Common myeloid progenitor, CD34-positive (primary cell): Measurements from ENCODE around the gene BRINP2.
A peak's percentile ranks its signal among the peaks of the same experiment; 100 is the strongest.

ENCODE experiments used
- CTCF ChIA-PET: fragments of 350-600 bp; sonication (Branson Sonifier 250); formaldehyde crosslinking; loops from one replicate; lab custom pipeline; 2021; ENCODE audit warnings: antibody characterized with exemption; lab: Charles Lee
- POLR2A ChIA-PET: fragments of 350-600 bp; sonication (Branson Sonifier 250); formaldehyde crosslinking; loops from one replicate; lab custom pipeline; 2021; ENCODE audit warnings: antibody characterized with exemption; lab: Charles Lee
- DNase-seq, 3 donors: peaks; one replicate each; pipeline versions ENCODE4 v3.0.0 to v3.0.0-alpha.2; 2013
- H3K27ac ChIP-seq, 2 experiments: 1 replicate in 1 of 2; 2 replicates in 1 of 2; pipeline ENCODE4 v1.7.0; 2013; ENCODE audit warnings: inconsistent platforms in 2 of 2, low read length in 2 of 2, mild to moderate bottlenecking in 2 of 2, low read depth in 1 of 2, moderate library complexity in 1 of 2; ENCODE audit not compliant: severe bottlenecking in 2 of 2, insufficient read depth in 1 of 2, poor library complexity in 1 of 2
- H3K27me3 ChIP-seq, 5 experiments: replicated peaks in 2 of 5; 1 replicate in 3 of 5; 2 replicates in 2 of 5; pipeline versions ENCODE4 v1.6.1 to v1.7.0; 2013; ENCODE audit warnings: low read length in 4 of 5, mild to moderate bottlenecking in 2 of 5, moderate library complexity in 2 of 5, inconsistent platforms in 1 of 5; ENCODE audit not compliant: insufficient read depth in 5 of 5, control insufficient read depth in 4 of 5
- H3K36me3 ChIP-seq, 4 experiments: 1 replicate in 2 of 4; 2 replicates in 2 of 4; pipeline versions ENCODE4 v1.6.1 to v1.7.0; 2013; ENCODE audit warnings: low read length in 3 of 4, control low read depth in 1 of 4, mild to moderate bottlenecking in 1 of 4; ENCODE audit not compliant: control insufficient read depth in 4 of 4, insufficient read depth in 4 of 4
- H3K4me1 ChIP-seq, 4 experiments: 1 replicate in 3 of 4; 2 replicates in 1 of 4; pipeline versions ENCODE4 v1.6.1 to v1.7.1; 2013; ENCODE audit warnings: low read length in 3 of 4, mild to moderate bottlenecking in 3 of 4, control low read depth in 1 of 4, inconsistent platforms in 1 of 4, moderate library complexity in 1 of 4; ENCODE audit not compliant: control insufficient read depth in 4 of 4, insufficient read depth in 4 of 4; ENCODE audit errors: control extremely low read depth in 1 of 4
- H3K4me3 ChIP-seq, 7 experiments: 1 replicate in 4 of 7; 2 replicates in 3 of 7; pipeline versions ENCODE4 v1.5.1 to v1.7.0; 2013; ENCODE audit warnings: mild to moderate bottlenecking in 7 of 7, low read length in 6 of 7, moderate library complexity in 6 of 7, inconsistent platforms in 2 of 7, low read depth in 2 of 7, control low read depth in 1 of 7; ENCODE audit not compliant: insufficient read depth in 4 of 7, control insufficient read depth in 1 of 7; ENCODE audit errors: extremely low read depth in 1 of 7
- H3K9me3 ChIP-seq, 5 experiments: 1 replicate in 4 of 5; 2 replicates in 1 of 5; pipeline versions ENCODE4 v1.6.1 to v1.7.1; 2013; ENCODE audit warnings: low read length in 4 of 5, mild to moderate bottlenecking in 2 of 5, inconsistent platforms in 1 of 5, low read depth in 1 of 5, moderate library complexity in 1 of 5; ENCODE audit not compliant: control insufficient read depth in 4 of 5, insufficient read depth in 2 of 5; ENCODE audit errors: control extremely low read depth in 1 of 5
- WGBS: methylation state at CpG from one replicate; pipeline ENCODE4 v1.1.5; 2013; ENCODE audit not compliant: insufficient coverage; 5-methylcytosine and 5-hydroxymethylcytosine counted together

The BRINP2 gene

DNA sequence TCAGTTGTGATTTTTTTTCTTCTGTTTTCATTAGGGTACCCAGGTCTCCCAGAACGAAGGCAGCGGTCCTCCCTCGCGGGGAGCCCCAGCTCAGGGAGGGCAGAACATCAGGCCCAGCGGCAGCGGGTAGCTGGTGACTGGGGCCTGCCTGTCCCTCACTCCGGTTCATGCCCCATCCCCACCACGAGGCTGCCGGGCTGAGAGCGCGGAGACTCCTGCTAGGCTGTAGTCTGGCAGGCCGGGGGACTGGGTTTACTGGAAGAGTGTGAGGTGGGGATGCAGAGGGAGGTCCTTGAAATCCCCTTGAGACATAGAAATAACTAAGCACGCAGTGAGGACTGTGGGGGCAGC is 10.5 kb downstream of the BRINP2 start:
- ChIA-PET CTCF (interaction anchor here (1.0 to 2.3 kb wide), 4 partner anchors 9 to 94 kb away, joined by 3 to 6 read pairs (median 4); no protein-coding TSS in a partner anchor), POLR2A (no interaction called here)
- H3K4me3 ChIP-seq, result peak overlapping the region in 3 of 7 experiments; percentile 19 to 39 (median 34)
- peaks cover 5 to 35% (median 18%) of the 10 kb centered on the region in 5 experiments for H3K27me3 ChIP-seq
- 3% methylated on average over 6 of the region's 13 CpGs for WGBS
- DNase-seq, result no peak
- H3K4me1 ChIP-seq, result peaks cover 0 to 7% (median 5%) of the 10 kb centered on the region in 4 experiments
- peaks cover 0 to 3% (median 0%) of the 10 kb centered on the region in 5 experiments for H3K9me3 ChIP-seq
- H3K27ac ChIP-seq, result no peak overlapping the region
- H3K36me3 ChIP-seq, result no peaks in the 10 kb centered on the region

DNA sequence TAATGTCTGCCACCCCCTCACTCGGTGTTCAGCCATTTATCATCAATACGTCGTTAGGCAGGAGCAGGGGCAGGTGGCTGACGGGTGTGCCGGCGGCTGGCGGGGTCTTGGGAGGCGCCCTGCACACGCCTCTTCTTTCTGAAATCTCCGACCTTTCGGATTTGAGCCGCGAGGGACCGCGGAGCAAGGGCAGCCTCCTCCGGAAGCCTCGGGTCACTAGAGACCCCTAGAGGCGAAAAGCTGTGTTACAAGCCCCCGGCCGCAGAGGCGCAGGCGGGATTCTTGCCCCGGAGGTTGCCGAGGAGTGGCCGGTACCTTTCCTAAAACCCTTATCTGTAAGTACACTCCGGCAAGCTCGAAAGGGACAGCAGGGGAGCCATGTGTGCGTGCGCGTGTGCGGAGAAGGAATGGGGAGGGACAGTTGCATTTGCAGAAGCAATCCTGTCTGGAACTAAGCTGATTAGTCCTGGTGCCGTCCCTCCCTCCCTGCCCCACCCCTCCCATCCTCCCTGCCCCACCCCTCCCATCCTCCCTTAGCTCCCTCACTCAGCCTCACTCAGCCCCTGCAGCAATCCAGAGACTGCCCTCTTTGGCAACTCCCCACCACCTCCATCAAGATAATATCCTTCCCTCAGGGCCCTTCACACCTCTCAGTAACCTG is 11.0 kb downstream of the BRINP2 start:
- under 1% methylated on average over 25 of the region's 32 CpGs for WGBS
- Histone ChIP-seq H3K4me1 (peaks cover 0 to 7% (median 5%) of the 10 kb centered on the region in 4 experiments), H3K4me3 (peak overlapping the region in 3 of 7 experiments; percentile 19 to 39 (median 34)), H3K27me3 (peaks cover 5 to 33% (median 18%) of the 10 kb centered on the region in 5 experiments), H3K9me3 (peaks cover 0 to 3% (median 0%) of the 10 kb centered on the region in 5 experiments), H3K27ac (no peak overlapping the region), H3K36me3 (no peaks in the 10 kb centered on the region)
- POLR2A ChIA-PET, result no interaction called here
- DNase-seq, result peak; percentile 40 to 56 (median 51)
- CTCF ChIA-PET, result interaction anchor here (0.6 to 2.3 kb wide), 5 partner anchors 10 to 1252 kb away, joined by 3 to 6 read pairs (median 4); no protein-coding TSS in a partner anchor

DNA sequence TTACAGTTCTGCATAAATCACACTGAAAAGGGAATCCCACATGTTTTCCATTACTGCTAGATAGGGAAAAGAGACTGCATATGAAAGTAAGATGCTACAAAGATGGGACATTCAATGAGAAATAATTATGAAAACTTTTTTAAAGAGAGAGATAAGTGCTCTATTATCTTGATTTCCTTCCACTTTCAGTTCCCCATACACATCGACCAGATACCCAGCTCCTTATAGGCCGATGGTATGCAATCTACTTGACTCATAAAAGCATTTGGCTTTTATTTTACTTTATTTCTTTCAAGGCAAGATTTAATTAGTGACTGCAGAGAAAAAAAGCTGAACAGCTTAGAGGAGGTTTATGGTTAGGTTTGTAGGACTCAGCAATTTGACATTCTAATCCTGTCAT is 13.1 kb downstream of the BRINP2 start:
- CTCF ChIA-PET, result no interaction called here
- Histone ChIP-seq H3K4me3 (no peak overlapping the region), H3K36me3 (no peaks in the 10 kb centered on the region), H3K27ac (no peak overlapping the region), H3K27me3 (peaks cover 5 to 29% (median 18%) of the 10 kb centered on the region in 5 experiments), H3K4me1 (peaks cover 0 to 7% (median 5%) of the 10 kb centered on the region in 4 experiments), H3K9me3 (peaks cover 0 to 5% (median 0%) of the 10 kb centered on the region in 5 experiments)
- POLR2A ChIA-PET, result no interaction called here
- DNase-seq, result no peak
- WGBS, result no CpG with 5 or more reads among the region's 2 CpGs

DNA sequence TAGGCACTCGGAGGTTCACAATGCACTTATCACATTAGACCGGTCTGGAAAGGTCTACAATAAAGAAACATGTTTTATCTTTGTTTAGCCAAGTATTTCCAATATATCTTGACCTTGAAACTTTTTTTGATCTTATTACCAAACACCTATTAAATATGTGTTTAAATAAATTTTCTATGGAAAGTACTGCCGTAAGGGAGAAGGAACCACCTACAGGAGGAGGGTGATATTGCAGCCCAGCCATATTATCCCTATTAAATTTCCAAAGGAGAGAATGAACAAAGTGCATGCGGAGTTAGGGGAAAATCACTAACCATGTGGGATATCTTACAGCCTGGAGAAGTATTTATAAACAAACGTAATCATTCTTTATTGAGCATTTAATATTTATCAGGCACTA is 14.5 kb downstream of the BRINP2 start:
- POLR2A ChIA-PET, result no interaction called here
- H3K36me3 ChIP-seq, result no peaks in the 10 kb centered on the region
- CTCF ChIA-PET, result no interaction called here
- H3K4me3 ChIP-seq, result no peak overlapping the region
- peaks cover 4 to 26% (median 14%) of the 10 kb centered on the region in 5 experiments for H3K27me3 ChIP-seq
- H3K4me1 ChIP-seq, result peaks cover 0 to 7% (median 5%) of the 10 kb centered on the region in 4 experiments
- WGBS, result no CpG with 5 or more reads among the region's 5 CpGs
- DNase-seq, result peak in 1 of 3 donors; percentile 1
- H3K9me3 ChIP-seq, result peaks cover 0 to 5% (median 0%) of the 10 kb centered on the region in 5 experiments
- H3K27ac ChIP-seq, result no peak overlapping the region

DNA sequence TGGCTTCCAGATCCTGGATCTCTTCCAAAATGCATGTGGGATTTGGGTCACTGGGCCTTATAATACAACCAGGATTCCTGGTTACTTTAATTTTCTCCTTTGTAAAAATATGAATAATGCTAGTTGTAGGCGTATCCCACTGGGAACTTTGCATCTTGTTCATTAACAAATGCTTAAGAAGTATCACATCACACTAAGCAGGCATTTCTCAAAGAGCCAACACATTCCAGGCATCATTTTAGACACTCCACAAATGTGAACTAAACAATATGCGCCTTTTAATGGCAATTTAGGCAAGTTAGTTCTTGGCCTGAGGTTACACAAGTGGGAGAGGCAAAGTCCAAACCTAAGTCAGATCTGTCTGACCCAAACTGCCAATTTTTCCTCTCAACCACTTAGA is 15.9 kb downstream of the BRINP2 start:
- DNase-seq, result no peak
- peaks cover 2 to 12% (median 6%) of the 10 kb centered on the region in 5 experiments for H3K27me3 ChIP-seq
- peaks cover 0 to 5% (median 0%) of the 10 kb centered on the region in 5 experiments for H3K9me3 ChIP-seq
- WGBS, result 100% methylated on average over 1 of the region's 2 CpGs
- ChIA-PET CTCF (no interaction called here), POLR2A (no interaction called here)
- H3K4me1 ChIP-seq, result peaks cover 0 to 2% (median 1%) of the 10 kb centered on the region in 4 experiments
- no peaks in the 10 kb centered on the region for H3K36me3 ChIP-seq
- H3K27ac ChIP-seq, result no peak overlapping the region
- no peak overlapping the region for H3K4me3 ChIP-seq

DNA sequence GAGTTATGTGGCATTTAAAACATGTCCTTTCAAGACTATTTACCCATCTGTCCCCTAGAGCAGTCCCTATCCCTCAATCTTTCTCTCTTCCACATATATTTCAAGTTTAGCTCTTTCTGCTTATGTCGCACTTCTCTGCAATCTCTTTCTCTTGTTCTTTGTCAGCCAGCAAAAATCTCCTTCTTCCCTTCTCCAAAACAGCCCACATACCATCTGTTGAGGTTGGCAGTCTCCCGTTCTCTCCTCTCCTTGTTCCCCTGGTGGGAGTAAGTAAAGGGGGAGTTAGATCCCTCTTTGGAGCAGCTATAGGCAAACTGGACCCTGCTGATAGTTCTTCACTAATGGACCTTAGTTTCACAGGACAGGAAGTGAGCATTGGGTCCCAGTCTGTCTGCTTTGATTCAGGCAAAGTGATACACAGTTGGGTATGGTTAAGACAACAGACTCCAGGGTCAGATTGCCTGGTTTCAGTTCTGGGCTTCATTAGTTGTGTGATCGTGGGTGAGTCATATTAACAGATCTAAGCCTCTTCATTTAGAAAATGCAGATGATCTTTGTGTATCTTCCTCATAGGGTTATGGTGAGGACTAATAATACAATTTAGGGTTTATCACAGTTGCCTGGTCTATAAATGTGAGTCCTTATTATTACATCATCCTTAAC is 19.7 kb downstream of the BRINP2 start:
- no CpG with 5 or more reads among the region's 3 CpGs for WGBS
- H3K27me3 ChIP-seq, result no peaks in the 10 kb centered on the region

DNA sequence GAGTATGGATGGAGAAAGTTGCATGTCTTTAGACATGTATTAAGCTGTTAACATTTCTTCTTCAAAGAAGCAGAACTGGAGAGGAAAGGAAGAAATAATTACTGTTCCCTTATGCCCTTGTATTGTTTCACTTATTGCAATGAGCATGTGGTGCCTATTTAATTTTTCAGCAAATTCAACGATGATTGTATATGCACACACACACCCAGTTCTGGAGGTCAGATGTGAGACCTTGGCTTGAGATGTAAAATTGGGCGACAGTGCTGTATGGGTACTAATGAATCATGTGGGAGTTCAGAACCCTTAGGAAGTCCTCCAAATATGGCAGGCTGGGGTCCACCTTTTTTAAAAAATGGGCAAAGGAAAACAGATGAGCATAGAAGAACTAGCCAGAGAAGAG is 27.5 kb downstream of the BRINP2 start:
- POLR2A ChIA-PET, result no interaction called here
- DNase-seq, result no peak
- H3K9me3 ChIP-seq, result no peaks in the 10 kb centered on the region
- CTCF ChIA-PET, result no interaction called here
- no peaks in the 10 kb centered on the region for H3K36me3 ChIP-seq
- H3K27me3 ChIP-seq, result no peaks in the 10 kb centered on the region
- WGBS, result 86% methylated on average over 1 of the region's 2 CpGs
- no peak overlapping the region for H3K27ac ChIP-seq
- H3K4me1 ChIP-seq, result no peaks in the 10 kb centered on the region
- H3K4me3 ChIP-seq, result no peak overlapping the region

More for the DNA sequence above, 19.7 kb downstream of the BRINP2 start:
- Histone ChIP-seq H3K4me3 (no peak overlapping the region), H3K27ac (no peak overlapping the region), H3K36me3 (no peaks in the 10 kb centered on the region), H3K4me1 (no peaks in the 10 kb centered on the region), H3K9me3 (peaks cover 0 to 3% (median 0%) of the 10 kb centered on the region in 5 experiments)
- DNase-seq, result no peak
- CTCF ChIA-PET, result interaction anchor here (1.1 to 1.9 kb wide), 2 partner anchors 9 to 13 kb away, joined by 4 to 5 read pairs; no protein-coding TSS in a partner anchor
- POLR2A ChIA-PET, result no interaction called here
